Right ventricle myocardium superior (tissue), 1 donor: Measurements from ENCODE around the gene CHN2. TPM values are rescaled to one million over a fixed set of nuclear protein-coding genes. Genes with fewer than 3 reads are reported as not detected.
A peak's percentile ranks its signal among the peaks of the same experiment; 100 is the strongest.
"Not testable (repeated sequence)": the region's sequence is repeated elsewhere in the genome, so short reads cannot be mapped to it uniquely, and the experiment has no call there.

Experiments used
- ATAC-seq: fragments of 200-7000 bp; cut with Tn5 transposase; one replicate; pipeline ENCODE4 v1.9.1; 2020; ENCODE audit warnings: mild to moderate bottlenecking; ENCODE audit not compliant: poor library complexity
- DNase-seq: peaks from one replicate; pipeline ENCODE4 v3.0.0-alpha.2; 2020
- intact Hi-C: fragments of 100-400 bp; cut with DNase I; formaldehyde crosslinking; loops from one replicate; pipeline ENCODE4 v1.11.2; 2022
- total RNA-seq: library from RNA; stranded (reverse); fragmentation: NEBNext Ultra II Directional; extraction: Animal tissue kit (Norgen Biotek cat#: 25700); gene quantifications from one replicate; pipeline ENCODE4 v1.2.1, GENCODE V29; 2021
- donor health status: DM: no; HTN: yes; CAD: no; lungs with severe emphysema.

The CHN2 gene
- total RNA-seq, 1 donor from 2014 or later: 17.7 TPM

- intact Hi-C loops: no loop called here
- ATAC-seq (no peak), DNase-seq (no peak)
Measured at GRCh38 chr7:29505931-29506330, 311.4 kb downstream of the CHN2 start.

- DNase-seq (peak; percentile 54), ATAC-seq (peak; percentile 56)
- intact Hi-C loops: no loop called here
Measured at GRCh38 chr7:29508608-29509007, 314.0 kb downstream of the CHN2 start.

- DNase-seq: no peak
- no peak for ATAC-seq
Measured at GRCh38 chr7:29510028-29510427, 315.5 kb downstream of the CHN2 start.

GRCh38 chr7:29511337-29511736, 316.8 kb downstream of the CHN2 start:
- no peak for ATAC-seq
- intact Hi-C loops: no loop called here

More at GRCh38 chr7:29510028-29510427, 315.5 kb downstream of the CHN2 start:
- intact Hi-C loops: no loop called here

GRCh38 chr7:29511851-29512250, 317.3 kb downstream of the CHN2 start:
- ATAC-seq (no peak), DNase-seq (no peak)
- intact Hi-C loops: no loop called here

More at GRCh38 chr7:29511337-29511736, 316.8 kb downstream of the CHN2 start:
- no peak for DNase-seq

GRCh38 chr7:29516491-29516890, 321.9 kb downstream of the CHN2 start:
- intact Hi-C loops: no loop called here
- ATAC-seq: no peak
- DNase-seq: no peak

- ATAC-seq (no peak), DNase-seq (no peak)
- intact Hi-C loops: no loop called here
Measured at GRCh38 chr7:29518616-29519015, 324.0 kb downstream of the CHN2 start.

- DNase-seq (no peak), ATAC-seq (no peak)
- intact Hi-C loops: no loop called here
Measured at GRCh38 chr7:29523728-29524127, 329.2 kb downstream of the CHN2 start.

GRCh38 chr7:29527505-29528108, 333.0 kb downstream of the CHN2 start:
- ATAC-seq: no peak
- DNase-seq: no peak
- intact Hi-C loops: no loop called here

- DNase-seq, intact Hi-C loops, ATAC-seq: not testable (repeated sequence)
Measured at GRCh38 chr7:29528526-29528925, 334.0 kb downstream of the CHN2 start.

Other genes starting within 250 kb of the CHN2 start
- gene TRIL, start 236.4 kb upstream of the CHN2 start, total RNA-seq: 2.3 TPM
- 37.5 TPM for gene CPVL, start 48.2 kb upstream of the CHN2 start, total RNA-seq